A549 (cell line): ENCODE results near the gene NLRP1. TPM values are rescaled to one million over a fixed set of nuclear protein-coding genes. Genes with fewer than 3 reads are reported as not detected.

Experiments
- EHMT2 ChIP-seq: fragments of 200-600 bp; sonication (generic); IDR thresholded peaks from 2 replicates; pipeline ENCODE4 v1.6.1; 2016; ENCODE audit warnings: antibody characterized with exemption, low read depth, mild to moderate bottlenecking, moderate library complexity
- EP300 ChIP-seq, 2 experiments: fragments of >200 bp; sonication (Bioruptor Twin); formaldehyde crosslinking; IDR thresholded peaks; 2 replicates in 1 of 2; 3 replicates in 1 of 2; pipeline ENCODE4 v1.6.1; 2016 to 2017
- ESRRA ChIP-seq: fragments of 150-350 bp; IDR thresholded peaks from 2 replicates; pipeline ENCODE4 v1.6.1; 2014; ENCODE audit warnings: mild to moderate bottlenecking, low read length, borderline replicate concordance
- FOXS1 ChIP-seq: fragments of 250-450 bp; sonication (Bioruptor Pico); IDR thresholded peaks from 2 replicates; pipeline ENCODE4 v1.5.0; 2020; ENCODE audit warnings: mild to moderate bottlenecking, moderate library complexity
- HOXB13 ChIP-seq: fragments of 250-450 bp; sonication (Bioruptor Pico); IDR thresholded peaks from 2 replicates; pipeline ENCODE4 v1.5.0; 2020; ENCODE audit warnings: low read depth, mild to moderate bottlenecking, moderate library complexity
- MAZ ChIP-seq: fragments of 150-350 bp; IDR thresholded peaks from 2 replicates; pipeline ENCODE4 v1.6.1; 2014; ENCODE audit warnings: antibody characterized with exemption, low read depth, low read length, borderline replicate concordance
- MYC ChIP-seq: IDR thresholded peaks from 2 replicates; pipeline ENCODE4 v1.6.1; 2012; ENCODE audit warnings: mild to moderate bottlenecking, inconsistent platforms, low read length, improper control_type of control experiment, borderline replicate concordance
- NFE2L2 ChIP-seq: fragments of 150-350 bp; conservative IDR thresholded peaks from 2 replicates; pipeline ENCODE4 v1.6.1; 2014; ENCODE audit warnings: low read length
- NPAS2 ChIP-seq: fragments of 250-450 bp; sonication (Bioruptor Pico); IDR thresholded peaks from 2 replicates; pipeline ENCODE4 v1.8.0; 2022; ENCODE audit warnings: mild to moderate bottlenecking, moderate library complexity, borderline replicate concordance
- NR3C1 ChIP-seq: fragments of >200 bp; sonication (Bioruptor Twin); formaldehyde crosslinking; IDR thresholded peaks from 3 replicates; pipeline ENCODE4 v1.6.1; 2017
- PHF8 ChIP-seq: fragments of 200-600 bp; sonication (generic); IDR thresholded peaks from 2 replicates; pipeline ENCODE4 v1.6.1; 2016; ENCODE audit warnings: low read depth, mild to moderate bottlenecking, antibody characterized with exemption, moderate library complexity, borderline replicate concordance
- RCOR1 ChIP-seq: fragments of 150-350 bp; IDR thresholded peaks from 2 replicates; pipeline ENCODE4 v1.6.1; 2014; ENCODE audit warnings: antibody characterized with exemption, low read length, low read depth
- RFX5 ChIP-seq: fragments of 450-650 bp; IDR thresholded peaks from 2 replicates; pipeline ENCODE4 v1.7.1; 2014; ENCODE audit warnings: antibody characterized with exemption, mild to moderate bottlenecking, moderate library complexity
- RNF2 ChIP-seq: fragments of 200-600 bp; sonication (generic); IDR thresholded peaks from 2 replicates; pipeline ENCODE4 v1.6.1; 2016; ENCODE audit warnings: low read depth, mild to moderate bottlenecking, antibody characterized with exemption, moderate library complexity, borderline replicate concordance
- SREBF2 ChIP-seq: fragments of 450-650 bp; IDR thresholded peaks from 2 replicates; pipeline ENCODE4 v1.6.1; 2014; ENCODE audit warnings: mild to moderate bottlenecking, moderate library complexity
- USF2 ChIP-seq: fragments of 450-650 bp; IDR thresholded peaks from 2 replicates; pipeline ENCODE4 v1.6.1; 2014; ENCODE audit warnings: antibody characterized with exemption
- ZFP36 ChIP-seq: fragments of 450-650 bp; IDR thresholded peaks from 2 replicates; pipeline ENCODE4 v1.6.1; 2014; ENCODE audit warnings: borderline replicate concordance; ENCODE audit not compliant: partially characterized antibody
- polyA plus RNA-seq, 4 experiments: library from polyadenylated mRNA; depleted of rRNA in 3 of 4; stranded (reverse); fragments of >200 nt; fragmentation: RNase III in 1 of 4; extraction: RNeasy Plus Mini Kit Qiagen cat#74134 plus additional on column Dnase treatment in 1 of 4; gene quantifications; 2 replicates in 3 of 4; 3 replicates in 1 of 4; pipeline ENCODE4 v1.2.3, GENCODE V29; 2011 to 2017
- TF ChIP-seq, protein P1 (sequence below): fragments of 250-450 bp; sonication (Bioruptor Pico); IDR thresholded peaks from 2 replicates; pipeline ENCODE4 v1.5.0; 2021; ENCODE audit warnings: mild to moderate bottlenecking, moderate library complexity, borderline replicate concordance
- TF ChIP-seq, protein P2 (sequence below): IDR thresholded peaks from 2 replicates; pipeline ENCODE4 v1.6.1; 2012
- TF ChIP-seq, protein P3 (sequence below): IDR thresholded peaks from 2 replicates; pipeline ENCODE4 v1.6.1; 2012; ENCODE audit warnings: low read depth, borderline replicate concordance

The NLRP1 gene
- polyA plus RNA-seq, 2 of the 4 experiments (the other 2 are of a cell fraction), result 1.1 to 4.4 TPM

DNA sequence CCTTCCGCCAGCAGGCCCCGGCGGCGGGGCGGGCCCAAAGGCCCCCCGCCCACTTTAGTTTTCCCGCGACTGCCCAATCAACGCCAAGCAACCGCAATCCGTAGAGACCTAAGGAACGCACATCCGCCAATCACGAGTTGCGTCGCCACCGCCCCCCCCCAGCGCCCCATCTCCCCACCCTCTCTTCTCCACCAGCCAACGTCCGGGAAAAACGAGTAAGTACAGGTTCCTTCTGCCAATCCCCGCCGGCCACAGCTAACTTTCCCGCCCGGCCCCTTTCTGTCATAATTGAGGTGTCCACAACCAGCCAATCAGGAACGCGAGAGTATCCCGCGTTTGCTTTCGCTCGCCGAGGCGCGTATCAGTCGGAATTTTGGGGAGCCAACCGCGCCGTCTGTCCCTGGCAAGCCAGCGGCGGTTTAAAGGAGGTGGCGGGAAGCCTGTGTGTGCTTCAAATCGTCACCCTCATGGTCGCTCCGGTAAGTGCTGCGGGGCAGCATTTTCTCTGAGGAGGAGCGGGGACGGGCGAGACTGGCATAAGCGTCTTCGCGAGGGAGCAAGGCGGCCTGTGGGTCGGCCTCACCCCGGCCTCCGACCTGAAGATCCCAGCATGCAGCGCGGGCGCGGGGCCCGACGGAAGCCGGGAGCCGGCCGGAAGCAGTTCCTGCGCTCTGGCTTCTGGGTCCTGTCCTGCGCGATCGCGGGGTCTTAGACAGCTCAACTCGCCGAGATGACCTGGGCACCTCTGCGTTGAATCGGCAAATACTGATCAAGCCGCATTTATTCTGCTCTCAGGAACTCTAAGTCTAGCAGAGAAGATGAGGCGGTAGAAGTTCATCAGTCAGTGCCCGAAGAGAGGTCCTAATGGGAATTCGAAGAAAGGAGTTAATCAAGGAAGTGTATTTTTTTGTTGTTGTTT lies 97.8 kb downstream of the NLRP1 start, which contains the start of gene MIS12 (continued):
- TF ChIP-seq, protein P1, sequence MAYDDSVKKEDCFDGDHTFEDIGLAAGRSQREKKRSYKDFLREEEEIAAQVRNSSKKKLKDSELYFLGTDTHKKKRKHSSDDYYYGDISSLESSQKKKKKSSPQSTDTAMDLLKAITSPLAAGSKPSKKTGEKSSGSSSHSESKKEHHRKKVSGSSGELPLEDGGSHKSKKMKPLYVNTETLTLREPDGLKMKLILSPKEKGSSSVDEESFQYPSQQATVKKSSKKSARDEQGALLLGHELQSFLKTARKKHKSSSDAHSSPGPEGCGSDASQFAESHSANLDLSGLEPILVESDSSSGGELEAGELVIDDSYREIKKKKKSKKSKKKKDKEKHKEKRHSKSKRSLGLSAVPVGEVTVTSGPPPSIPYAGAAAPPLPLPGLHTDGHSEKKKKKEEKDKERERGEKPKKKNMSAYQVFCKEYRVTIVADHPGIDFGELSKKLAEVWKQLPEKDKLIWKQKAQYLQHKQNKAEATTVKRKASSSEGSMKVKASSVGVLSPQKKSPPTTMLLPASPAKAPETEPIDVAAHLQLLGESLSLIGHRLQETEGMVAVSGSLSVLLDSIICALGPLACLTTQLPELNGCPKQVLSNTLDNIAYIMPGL (CRISPR knock-in tag), result peak; percentile 62; the same call in 1 of the 2 replicates
- TF ChIP-seq MYC (peak; percentile 51; the same call in 1 of the 2 replicates), HOXB13 (CRISPR knock-in tag) (peak; percentile 96), RFX5 (peak; percentile 81; the same call in 1 of the 2 replicates), NFE2L2 (no peak), ESRRA (no peak), USF2 (peak; percentile 40; the same call in 1 of the 2 replicates), PHF8 (peak; percentile 97), SREBF2 (no peak), MAZ (peak; percentile 19; the same call in 1 of the 2 replicates), ZFP36 (no peak), RNF2 (no peak; the same call in 1 of the 2 replicates), FOXS1 (CRISPR knock-in tag) (0 out of 2 replicates have a peak, but pooled peaks have one; percentile 12), RCOR1 (no peak), NPAS2 (CRISPR knock-in tag) (peak; percentile 54; the same call in 1 of the 2 replicates), EP300 (IDR thresholded peaks at IDR 0.05) (no peak), EHMT2 (no peak), NR3C1 (no peak)
- TF ChIP-seq, protein P2, sequence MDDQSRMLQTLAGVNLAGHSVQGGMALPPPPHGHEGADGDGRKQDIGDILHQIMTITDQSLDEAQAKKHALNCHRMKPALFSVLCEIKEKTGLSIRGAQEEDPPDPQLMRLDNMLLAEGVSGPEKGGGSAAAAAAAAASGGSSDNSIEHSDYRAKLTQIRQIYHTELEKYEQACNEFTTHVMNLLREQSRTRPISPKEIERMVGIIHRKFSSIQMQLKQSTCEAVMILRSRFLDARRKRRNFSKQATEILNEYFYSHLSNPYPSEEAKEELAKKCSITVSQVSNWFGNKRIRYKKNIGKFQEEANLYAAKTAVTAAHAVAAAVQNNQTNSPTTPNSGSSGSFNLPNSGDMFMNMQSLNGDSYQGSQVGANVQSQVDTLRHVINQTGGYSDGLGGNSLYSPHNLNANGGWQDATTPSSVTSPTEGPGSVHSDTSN, result peak; percentile 21; the same call in 1 of the 2 replicates
- TF ChIP-seq, protein P3, sequence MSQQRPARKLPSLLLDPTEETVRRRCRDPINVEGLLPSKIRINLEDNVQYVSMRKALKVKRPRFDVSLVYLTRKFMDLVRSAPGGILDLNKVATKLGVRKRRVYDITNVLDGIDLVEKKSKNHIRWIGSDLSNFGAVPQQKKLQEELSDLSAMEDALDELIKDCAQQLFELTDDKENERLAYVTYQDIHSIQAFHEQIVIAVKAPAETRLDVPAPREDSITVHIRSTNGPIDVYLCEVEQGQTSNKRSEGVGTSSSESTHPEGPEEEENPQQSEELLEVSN, result peak; percentile 100
